Fibroblast of the aortic adventitia (primary cell): ENCODE results near the gene REM1. TPM values are rescaled to one million over a fixed set of nuclear protein-coding genes. Genes with fewer than 3 reads are reported as not detected.

Source experiments
- DNase-seq: peaks from one replicate; pipeline ENCODE4 v3.0.0-alpha.2; 2010; ENCODE audit warnings: low read depth
- H3K4me3 ChIP-seq: 2 replicates; pipeline ENCODE4 v1.5.1; 2011; ENCODE audit warnings: low read depth, mild to moderate bottlenecking, control low read depth, low read length, moderate library complexity
- CTCF ChIP-seq: IDR thresholded peaks from 2 replicates; pipeline ENCODE4 v1.5.1; 2011; ENCODE audit warnings: mild to moderate bottlenecking, low read length, control low read depth, inconsistent platforms; ENCODE audit not compliant: insufficient read depth
- total RNA-seq: library from RNA; depleted of rRNA; stranded (reverse); fragments of >200 nt; gene quantifications from 2 replicates; pipeline ENCODE4 v1.2.3, GENCODE V29; 2012; ENCODE audit warnings: low replicate concordance

The REM1 gene
- total RNA-seq, 1 donor = not detected

- TF ChIP-seq CTCF = no peak
- DNase-seq = no peak
- no peak overlapping the region for H3K4me3 ChIP-seq
These were observed 14.1 kb downstream of the REM1 start for GRCh38 chr20:31489152-31489551.

- H3K4me3 ChIP-seq = no peak overlapping the region
- no peak for DNase-seq
- TF ChIP-seq CTCF = no peak
These were observed 15.7 kb downstream of the REM1 start for GRCh38 chr20:31490752-31491151.

GRCh38 chr20:31494131-31494530, 19.0 kb downstream of the REM1 start:
- peak; percentile 55 for TF ChIP-seq CTCF
- peak; percentile 55 for DNase-seq
- no peak overlapping the region for H3K4me3 ChIP-seq

- no peak for TF ChIP-seq CTCF
- DNase-seq = peak; percentile 74
- peak overlapping the region; percentile 38 for H3K4me3 ChIP-seq
These were observed 21.7 kb downstream of the REM1 start for GRCh38 chr20:31496761-31497295.

- TF ChIP-seq CTCF = no peak
- no peak overlapping the region for H3K4me3 ChIP-seq
- peak; percentile 86 for DNase-seq
These were observed 22.9 kb downstream of the REM1 start for GRCh38 chr20:31497838-31498540.

- H3K4me3 ChIP-seq = no peak overlapping the region
- TF ChIP-seq CTCF = no peak
- DNase-seq = no peak
These were observed 25.4 kb downstream of the REM1 start for GRCh38 chr20:31500527-31500926.
